NCI-H524 (cell line): ENCODE results near the gene EME2.

ENCODE experiments used
- DNase-seq, 2 experiments: peaks; one replicate each; lab custom pipeline; 2025; lab: John Stamatoyannopoulos, UW

EME2 gene

DNA sequence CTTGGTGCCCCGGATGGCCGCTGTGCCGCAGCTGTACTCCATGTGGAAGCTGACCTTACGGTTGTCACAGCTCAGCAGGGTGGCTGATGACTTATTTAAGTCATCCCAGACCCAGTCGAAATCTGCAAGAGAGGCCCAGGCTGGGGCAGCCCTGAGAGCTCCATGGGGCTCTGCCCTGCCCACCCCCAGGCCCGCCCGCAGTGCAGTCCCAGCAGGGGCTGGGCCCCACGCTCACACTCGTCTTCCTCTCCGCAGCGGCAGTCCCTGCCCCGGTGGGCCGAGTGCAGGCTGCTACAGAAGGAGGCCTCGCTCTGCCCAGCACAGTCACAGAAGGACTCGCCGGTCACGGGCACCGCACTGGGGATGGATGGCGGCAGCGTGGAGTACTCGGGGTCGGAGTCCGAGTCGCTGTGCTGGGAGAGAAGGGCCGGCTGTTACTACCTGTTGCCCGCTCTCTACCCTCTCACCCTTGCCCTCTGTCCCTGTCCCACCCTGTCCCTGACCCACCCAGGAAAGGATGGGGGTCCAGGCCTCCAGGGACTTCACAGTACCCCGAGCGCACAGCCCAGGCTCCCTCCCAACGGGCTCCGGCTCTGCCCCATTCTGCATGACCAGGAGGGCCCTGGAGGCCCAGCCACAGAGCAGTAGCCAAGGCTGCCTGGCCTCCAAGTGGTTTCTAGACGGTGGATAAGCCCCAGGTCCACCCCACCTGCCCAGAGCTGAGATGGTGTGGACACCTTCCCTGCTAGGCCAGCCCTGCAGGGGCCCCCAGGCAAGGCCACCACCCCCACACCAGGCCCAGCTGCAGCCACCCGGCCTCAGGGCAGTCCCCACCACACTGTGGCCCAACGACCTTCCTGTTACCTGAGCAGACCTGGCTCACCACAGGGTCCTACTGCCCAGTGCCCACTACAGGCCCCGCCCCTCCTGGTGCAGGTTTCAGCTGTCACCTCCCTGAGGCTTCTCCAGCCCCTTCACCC lies 5.9 kb downstream of the EME2 start:
- DNase-seq, result no peak

DNA sequence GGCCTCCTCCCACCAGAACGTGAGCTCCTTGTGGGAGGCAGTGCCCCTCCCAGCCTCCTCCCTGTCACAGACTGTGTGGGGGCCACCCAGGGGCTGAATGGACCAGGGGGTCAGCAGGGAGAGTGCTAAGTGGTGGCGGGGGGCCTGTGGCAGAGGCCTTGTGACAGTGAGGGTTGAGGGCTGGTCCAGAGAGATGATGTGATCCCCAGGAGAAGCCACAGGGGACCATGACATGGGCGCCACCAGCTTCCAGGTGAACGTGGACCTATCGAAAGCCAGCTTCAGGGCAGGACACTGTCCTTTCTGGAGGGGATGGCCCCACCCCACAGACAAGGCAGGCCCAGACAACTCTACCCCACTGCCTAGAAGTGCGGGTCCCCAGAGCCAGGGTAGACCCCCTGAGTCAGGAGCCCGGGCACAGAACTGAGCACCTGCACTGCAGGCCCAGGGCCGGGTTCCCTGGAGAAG lies 6.7 kb downstream of the EME2 start:
- DNase-seq, result no peak

DNA sequence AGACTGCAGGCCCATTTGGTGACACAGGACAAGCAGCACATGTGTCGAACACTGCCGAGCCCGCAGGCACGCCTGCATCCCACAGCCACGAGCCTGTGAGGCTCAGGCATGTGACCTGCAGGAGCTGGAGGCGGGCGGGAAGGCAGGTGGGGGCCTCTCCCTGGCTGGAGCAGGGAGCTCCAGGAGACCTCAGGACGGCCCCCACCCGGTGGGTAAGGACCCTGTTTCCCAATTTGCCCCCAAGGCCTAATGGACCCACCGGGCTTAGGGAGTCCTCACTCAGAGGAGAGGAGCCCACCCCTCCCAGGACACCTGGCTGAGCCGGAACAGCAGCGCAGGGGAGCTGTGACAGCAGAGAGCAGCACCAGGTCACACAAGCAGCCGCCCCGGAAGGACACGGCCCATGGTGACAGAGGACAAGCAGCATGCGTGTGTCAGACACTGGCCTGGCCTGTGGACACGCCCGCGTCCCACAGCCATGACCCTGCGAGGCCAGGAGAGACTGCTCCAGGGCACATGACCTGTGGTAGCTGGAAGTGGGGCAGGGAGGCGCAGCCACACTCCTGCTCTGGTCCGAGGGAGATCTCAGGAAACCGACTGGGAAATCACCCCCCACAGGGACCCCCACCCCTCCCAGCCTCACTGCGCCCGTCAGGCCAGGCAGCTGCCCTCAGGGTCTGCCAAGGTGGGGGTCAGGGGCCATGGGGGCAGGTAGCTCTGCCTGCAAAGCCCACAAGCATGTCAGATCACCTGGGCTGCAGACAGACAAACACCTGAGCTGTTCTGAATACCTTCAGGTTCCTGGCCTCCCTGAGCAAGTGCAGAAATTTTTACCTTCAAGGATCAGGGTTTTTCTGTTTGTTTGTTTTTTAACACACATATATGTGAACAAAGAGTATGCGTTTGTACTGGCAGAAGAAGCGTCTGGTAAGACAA lies 7.4 kb downstream of the EME2 start:
- DNase-seq, result no peak

GRCh38 chr16:1780677-1781072 lies 8.1 kb downstream of the EME2 start:
- DNase-seq, result no peak

DNA sequence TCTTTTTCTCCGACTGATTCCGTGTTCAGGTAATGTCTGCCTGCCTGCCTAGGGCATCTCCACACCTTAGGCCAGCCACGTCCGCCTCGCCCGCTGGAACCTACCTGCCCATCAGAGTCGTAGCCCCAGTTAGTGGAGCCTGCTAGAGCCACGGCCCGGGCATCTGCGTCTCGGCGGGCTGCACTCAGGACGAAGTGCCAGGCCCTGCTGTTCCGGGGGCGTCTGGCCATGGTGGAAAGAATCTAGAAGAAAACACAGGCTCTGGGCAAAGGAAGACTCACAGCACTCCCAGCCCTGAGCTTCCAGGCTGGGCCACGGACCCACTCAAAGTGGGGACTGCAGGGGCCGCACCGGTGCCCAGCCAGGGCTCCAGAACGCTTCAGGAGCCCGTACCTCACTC lies 8.6 kb downstream of the EME2 start:
- no peak for DNase-seq

DNA sequence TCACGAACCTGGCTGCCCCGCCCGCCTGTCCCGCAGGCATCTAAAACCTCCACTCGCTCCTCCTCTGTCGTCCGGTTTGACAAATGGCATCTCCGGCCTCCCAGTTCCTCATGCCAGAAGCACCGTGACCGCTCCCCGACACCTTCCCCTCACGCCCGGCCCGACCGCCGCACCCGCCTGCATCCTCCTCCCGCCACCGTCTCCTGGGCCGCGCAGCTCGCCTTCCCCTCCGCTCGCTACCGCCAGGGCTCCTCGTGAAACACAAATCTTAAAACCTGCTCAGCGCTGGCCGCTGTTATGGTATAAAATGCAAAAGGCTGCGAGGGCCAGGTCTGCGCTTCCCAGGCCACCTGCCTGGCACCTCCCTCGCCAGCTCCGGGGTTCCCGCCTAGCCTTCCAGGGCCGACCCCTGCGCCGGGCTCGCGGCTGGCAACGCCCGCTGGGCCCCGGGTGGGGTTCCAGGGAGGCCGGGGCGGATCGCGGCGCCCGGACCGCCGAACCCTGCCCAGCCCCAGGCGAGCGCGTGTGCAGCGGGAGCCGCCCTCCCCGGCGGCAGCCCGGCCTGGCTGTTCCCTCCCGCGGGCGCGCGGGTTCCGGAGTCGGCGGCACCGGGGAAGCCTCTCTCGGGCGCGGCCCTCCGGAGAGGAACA lies 9.3 kb downstream of the EME2 start:
- no peak for DNase-seq

- peak; percentile 100 for DNase-seq
Measured at GRCh38 chr16:1782408-1783264, 10.0 kb downstream of the EME2 start, which contains the start of the genes NUBP2 and SPSB3. TSS of gene NUBP2 (plus strand) at chr16:1782960. CDS start at chr16:1783021, 61 bp downstream. TSS of gene SPSB3 (minus strand) at chr16:1782571. CDS start at chr16:1781483, 1,088 bp downstream.

- DNase-seq, result no peak
Measured at GRCh38 chr16:1784977-1785845, 12.6 kb downstream of the EME2 start.

- no peak for DNase-seq
Measured at GRCh38 chr16:1785846-1786170, 13.2 kb downstream of the EME2 start.

DNA sequence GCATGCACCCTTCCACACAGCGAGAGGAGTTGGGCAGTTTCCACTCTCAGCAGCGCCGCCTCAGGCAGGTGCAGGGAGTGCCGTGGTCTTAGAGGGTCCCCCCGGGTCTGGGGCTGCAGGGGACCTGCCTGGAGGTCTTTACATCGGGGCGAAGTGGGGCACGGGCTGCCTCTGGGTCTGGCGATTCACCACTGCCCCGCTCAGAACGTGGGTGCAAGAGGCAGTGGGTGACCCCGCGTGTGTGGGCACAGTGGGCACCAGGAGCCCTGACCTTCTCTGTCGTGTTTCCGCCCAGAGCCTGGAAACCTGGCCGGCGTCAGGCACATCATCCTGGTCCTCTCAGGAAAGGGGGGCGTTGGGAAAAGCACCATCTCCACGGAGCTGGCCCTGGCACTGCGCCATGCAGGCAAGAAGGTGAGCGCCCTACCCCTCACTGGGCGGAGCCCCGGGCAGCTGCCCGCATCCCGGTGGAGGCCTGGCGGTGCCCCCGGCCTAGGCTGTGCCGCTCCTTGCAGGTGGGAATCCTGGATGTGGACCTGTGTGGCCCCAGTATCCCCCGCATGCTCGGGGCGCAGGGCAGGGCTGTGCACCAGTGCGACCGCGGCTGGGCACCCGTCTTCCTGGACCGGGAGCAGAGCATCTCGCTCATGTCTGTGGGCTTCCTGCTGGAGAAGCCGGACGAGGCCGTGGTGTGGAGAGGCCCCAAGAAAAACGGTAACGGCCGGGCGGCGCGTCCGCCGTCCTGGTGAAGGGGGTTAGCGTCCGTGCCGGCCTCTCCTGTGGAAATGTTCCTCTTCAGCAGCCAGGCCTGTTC lies 13.8 kb downstream of the EME2 start:
- no peak for DNase-seq

- DNase-seq, result no peak
Measured at GRCh38 chr16:1787056-1787321, 14.4 kb downstream of the EME2 start.

- DNase-seq, result no peak
Measured at GRCh38 chr16:1787322-1788094, 14.9 kb downstream of the EME2 start.

GRCh38 chr16:1788095-1788707 lies 15.6 kb downstream of the EME2 start:
- DNase-seq, result no peak

DNA sequence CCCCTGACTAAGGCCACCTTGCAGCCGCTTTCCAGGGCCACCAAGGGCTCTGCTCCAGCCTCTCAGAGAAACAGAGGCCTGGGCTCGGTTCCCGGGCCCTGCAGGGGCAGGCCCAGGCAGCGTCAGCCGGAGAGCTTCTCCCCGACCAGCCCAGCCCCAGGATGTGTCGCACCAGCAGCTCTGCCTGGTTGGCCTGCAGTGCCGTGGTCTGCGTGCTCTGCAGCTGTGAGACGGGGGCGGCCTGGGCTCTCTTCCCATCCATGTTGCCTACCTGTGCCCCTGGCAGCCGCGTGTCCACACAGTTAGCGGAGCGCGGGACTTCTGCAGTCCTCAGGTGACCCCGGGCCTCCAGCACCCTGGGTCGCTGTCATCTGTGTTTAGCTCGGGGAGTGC lies 16.1 kb downstream of the EME2 start:
- no peak for DNase-seq

- DNase-seq, result no peak
Measured at GRCh38 chr16:1789643-1790045, 17.0 kb downstream of the EME2 start.

- DNase-seq, result no peak
Measured at GRCh38 chr16:1790261-1790610, 17.6 kb downstream of the EME2 start.

- DNase-seq, result no peak
Measured at GRCh38 chr16:1790611-1791255, 18.1 kb downstream of the EME2 start.
